ENCODE results near the gene PITPNM3.

DNA sequence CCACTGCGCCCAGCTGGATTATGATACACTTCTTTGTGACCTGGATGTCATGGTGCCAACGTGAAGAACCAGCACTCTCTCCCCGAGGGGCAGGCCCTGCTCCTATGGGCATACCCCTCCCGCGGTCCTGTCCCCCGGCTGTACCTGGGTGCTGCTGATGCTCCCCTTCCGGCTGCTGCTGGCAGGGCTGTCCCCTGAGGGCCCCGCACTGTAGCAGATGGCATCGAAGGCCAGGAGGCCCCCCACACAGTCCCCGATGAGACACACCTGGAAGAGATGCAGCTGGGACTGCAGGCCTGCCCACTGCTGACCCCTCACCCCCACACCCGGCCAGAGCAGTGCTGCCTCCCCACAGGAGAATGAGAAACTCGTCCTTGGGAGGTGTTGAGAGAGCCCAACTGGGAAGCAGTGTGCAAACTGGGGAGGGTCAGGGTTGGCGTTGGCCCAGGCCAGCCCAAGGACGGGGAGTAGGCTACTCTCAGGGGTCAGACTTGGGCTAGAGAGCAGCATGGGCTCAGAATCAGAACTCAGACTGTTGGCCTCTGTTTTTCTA, 78.4 kb downstream of the PITPNM3 start:
- TF ChIP-seq POLR2A (IDR thresholded peaks at IDR 0.05; ENCODE audit: low read length) (no peak), GATA1 (IDR thresholded peaks at IDR 0.05; ENCODE audit: low read depth, low read length) (no peak)
